Skeletal muscle tissue (tissue), 4 donors: ENCODE results near the gene LMAN2. TPM values are rescaled to one million over a fixed set of nuclear protein-coding genes. Genes with fewer than 3 reads are reported as not detected.
"Not testable (repeated sequence)": the region's sequence is repeated elsewhere in the genome, so short reads cannot be mapped to it uniquely, and the experiment has no call there.

Experiments used
- H3K27ac ChIP-seq: one replicate; pipeline ENCODE4 v1.7.0; 2013; ENCODE audit warnings: mild to moderate bottlenecking, low read depth, low read length, inconsistent platforms
- H3K27me3 ChIP-seq, 3 donors: one replicate each; pipeline ENCODE4 v1.7.0; 2013; ENCODE audit warnings: low read length in 3 of 3; ENCODE audit not compliant: control insufficient read depth in 3 of 3, insufficient read depth in 3 of 3
- H3K36me3 ChIP-seq, 3 donors: one replicate each; pipeline ENCODE4 v1.7.0; 2013; ENCODE audit warnings: low read length in 3 of 3; ENCODE audit not compliant: control insufficient read depth in 3 of 3, insufficient read depth in 3 of 3
- H3K4me1 ChIP-seq, 3 donors: one replicate each; pipeline ENCODE4 v1.7.0; 2013; ENCODE audit warnings: low read length in 3 of 3, mild to moderate bottlenecking in 3 of 3; ENCODE audit not compliant: control insufficient read depth in 3 of 3, insufficient read depth in 3 of 3
- H3K4me3 ChIP-seq, 3 donors: one replicate each; pipeline ENCODE4 v1.7.0; 2013; ENCODE audit warnings: low read length in 3 of 3
- H3K9ac ChIP-seq, 3 donors: one replicate each; pipeline ENCODE4 v1.7.0; 2013; ENCODE audit warnings: low read length in 3 of 3, mild to moderate bottlenecking in 3 of 3, moderate library complexity in 2 of 3, low read depth in 1 of 3
- H3K9me3 ChIP-seq, 3 donors: one replicate each; pipeline ENCODE4 v1.7.0; 2013; ENCODE audit warnings: low read length in 3 of 3; ENCODE audit not compliant: control insufficient read depth in 3 of 3
- total RNA-seq: library from RNA; depleted of rRNA; stranded (reverse); fragments of >200 nt; gene quantifications from one replicate; pipeline ENCODE4 v1.2.3, GENCODE V29; 2014
- donor health status: Osteomylitis.

LMAN2 gene
- total RNA-seq, 1 donor from 2014 or later = 124 TPM

DNA sequence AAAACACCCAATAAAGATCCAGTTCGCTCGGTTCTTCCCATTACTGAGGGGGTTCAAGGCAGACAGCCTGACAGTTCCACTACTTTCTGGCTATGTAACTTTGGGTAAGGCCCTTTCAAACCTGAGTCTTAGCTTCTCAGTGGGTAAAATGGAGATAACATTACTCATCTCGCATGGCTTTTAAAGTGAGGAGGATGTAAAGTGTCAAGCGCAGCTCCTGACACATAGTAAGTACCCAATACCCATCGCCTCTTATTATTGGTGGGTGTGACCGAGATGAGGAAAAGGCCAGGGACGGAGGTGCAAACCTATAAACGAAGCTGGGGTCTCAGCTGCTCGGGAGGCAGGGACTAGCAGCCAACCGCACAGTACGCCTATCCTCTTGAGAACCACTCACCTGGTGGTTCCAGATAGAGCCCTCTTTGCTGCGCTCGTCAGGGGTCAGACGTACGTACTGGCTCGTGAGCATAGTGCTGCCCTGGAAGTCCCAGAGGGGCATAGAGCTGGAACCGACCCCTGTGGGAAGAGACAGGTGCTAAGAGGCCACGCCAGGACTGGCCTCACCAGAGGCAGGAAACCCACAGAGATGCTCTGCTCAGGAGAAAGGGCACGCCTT, 584 bp downstream of the LMAN2 start:
- H3K9ac ChIP-seq = peak overlapping the region; percentile 88 to 100 (median 99)
- H3K27me3 ChIP-seq = no peaks in the 10 kb centered on the region
- peak overlapping the region; percentile 83 for H3K27ac ChIP-seq
- H3K4me1 ChIP-seq = peaks cover 21 to 34% (median 24%) of the 10 kb centered on the region in 3 donors
- peak overlapping the region; percentile 82 to 100 (median 100) for H3K4me3 ChIP-seq
- peaks cover 10 to 21% (median 16%) of the 10 kb centered on the region in 3 donors for H3K36me3 ChIP-seq
- no peaks in the 10 kb centered on the region for H3K9me3 ChIP-seq

DNA sequence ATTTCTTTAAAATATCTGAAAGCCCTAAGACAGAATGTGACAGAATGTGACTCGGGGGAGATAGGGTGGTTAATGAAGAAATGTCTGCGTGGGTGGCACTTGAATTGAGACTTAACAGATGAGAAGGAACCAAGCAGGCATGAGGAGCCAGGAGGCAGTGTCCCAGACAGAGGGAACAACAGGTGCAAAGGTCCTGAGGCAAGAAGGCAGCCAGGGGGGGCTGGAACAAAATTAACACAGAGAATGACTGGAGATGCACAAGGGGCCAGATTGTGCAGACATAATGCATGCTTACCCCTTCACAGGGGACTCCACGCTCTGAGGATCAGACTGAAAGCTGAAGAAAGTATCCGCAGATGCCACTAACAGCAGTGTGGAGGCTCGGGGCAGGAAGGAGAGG, 1.7 kb downstream of the LMAN2 start:
- H3K36me3 ChIP-seq = peaks cover 10 to 21% (median 16%) of the 10 kb centered on the region in 3 donors
- no peaks in the 10 kb centered on the region for H3K9me3 ChIP-seq
- H3K4me1 ChIP-seq = peaks cover 21 to 34% (median 24%) of the 10 kb centered on the region in 3 donors
- peak overlapping the region; percentile 41 to 100 (median 82) for H3K4me3 ChIP-seq
- peak overlapping the region in 1 of 3 donors; percentile 100 for H3K9ac ChIP-seq
- H3K27ac ChIP-seq = no peak overlapping the region
- no peaks in the 10 kb centered on the region for H3K27me3 ChIP-seq

DNA sequence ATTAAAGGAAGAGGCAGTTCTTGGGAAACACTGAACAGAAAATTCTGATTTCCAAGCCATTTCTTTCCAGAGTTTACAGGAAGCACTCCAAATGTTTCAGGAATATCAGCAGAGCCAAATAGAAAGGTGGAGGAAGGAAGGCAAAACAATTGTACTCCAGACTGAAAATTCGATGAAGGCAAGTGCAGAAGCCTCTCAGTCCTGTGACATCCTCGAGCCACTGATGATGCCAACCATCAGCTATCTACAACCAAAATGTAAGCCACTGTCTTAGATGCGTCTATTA, 2.2 kb downstream of the LMAN2 start:
- no peaks in the 10 kb centered on the region for H3K27me3 ChIP-seq
- no peak overlapping the region for H3K4me3 ChIP-seq
- H3K9ac ChIP-seq = no peak overlapping the region
- no peaks in the 10 kb centered on the region for H3K9me3 ChIP-seq
- no peak overlapping the region for H3K27ac ChIP-seq
- peaks cover 21 to 34% (median 24%) of the 10 kb centered on the region in 3 donors for H3K4me1 ChIP-seq
- peaks cover 10 to 21% (median 16%) of the 10 kb centered on the region in 3 donors for H3K36me3 ChIP-seq

DNA sequence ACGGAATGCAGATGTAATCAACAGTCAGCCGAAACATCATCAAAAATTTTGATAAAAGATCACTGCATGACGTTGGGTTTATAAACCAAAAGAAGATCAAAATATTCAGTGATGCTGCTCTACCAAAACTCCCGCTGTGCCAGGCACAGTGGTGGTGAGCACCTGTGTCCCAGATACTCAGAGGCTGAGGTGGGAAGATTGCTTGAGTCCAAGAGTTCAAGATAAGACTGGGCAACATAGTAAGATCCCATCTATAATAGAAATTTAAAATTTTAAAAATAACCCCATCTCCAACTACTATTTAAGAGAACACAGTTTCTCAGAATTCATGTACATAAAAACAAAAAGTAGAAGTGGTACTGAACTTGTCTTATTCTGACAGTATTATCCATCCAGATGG, 3.8 kb downstream of the LMAN2 start:
- H3K9me3 ChIP-seq = no peaks in the 10 kb centered on the region
- no peak overlapping the region for H3K27ac ChIP-seq
- no peak overlapping the region for H3K9ac ChIP-seq
- H3K4me3 ChIP-seq = no peak overlapping the region
- no peaks in the 10 kb centered on the region for H3K27me3 ChIP-seq
- H3K36me3 ChIP-seq = peaks cover 10 to 29% (median 21%) of the 10 kb centered on the region in 3 donors
- peaks cover 21 to 34% (median 24%) of the 10 kb centered on the region in 3 donors for H3K4me1 ChIP-seq

DNA sequence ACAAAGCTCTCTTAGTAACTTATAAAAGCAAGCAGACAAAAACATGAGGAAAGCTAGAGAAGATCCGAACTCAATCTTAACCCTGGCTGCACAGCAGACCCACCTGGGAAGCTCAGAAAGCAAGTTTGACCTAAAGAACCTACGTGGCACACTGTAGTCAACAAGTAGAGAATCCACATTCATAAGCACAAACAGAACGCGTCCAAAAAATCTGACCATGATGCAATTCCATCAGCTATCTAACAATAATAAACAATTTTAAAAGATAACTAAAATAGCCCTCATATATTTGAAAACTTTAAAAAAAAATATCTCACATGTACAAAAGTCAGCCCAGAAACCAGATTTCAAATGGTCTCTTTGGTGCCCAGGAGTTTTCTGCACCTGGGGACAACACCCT, 4.6 kb downstream of the LMAN2 start:
- no peaks in the 10 kb centered on the region for H3K27me3 ChIP-seq
- H3K9ac ChIP-seq = no peak overlapping the region
- no peaks in the 10 kb centered on the region for H3K9me3 ChIP-seq
- H3K36me3 ChIP-seq = peaks cover 10 to 29% (median 21%) of the 10 kb centered on the region in 3 donors
- H3K4me1 ChIP-seq = peaks cover 20 to 30% (median 21%) of the 10 kb centered on the region in 3 donors
- no peak overlapping the region for H3K4me3 ChIP-seq
- no peak overlapping the region for H3K27ac ChIP-seq

DNA sequence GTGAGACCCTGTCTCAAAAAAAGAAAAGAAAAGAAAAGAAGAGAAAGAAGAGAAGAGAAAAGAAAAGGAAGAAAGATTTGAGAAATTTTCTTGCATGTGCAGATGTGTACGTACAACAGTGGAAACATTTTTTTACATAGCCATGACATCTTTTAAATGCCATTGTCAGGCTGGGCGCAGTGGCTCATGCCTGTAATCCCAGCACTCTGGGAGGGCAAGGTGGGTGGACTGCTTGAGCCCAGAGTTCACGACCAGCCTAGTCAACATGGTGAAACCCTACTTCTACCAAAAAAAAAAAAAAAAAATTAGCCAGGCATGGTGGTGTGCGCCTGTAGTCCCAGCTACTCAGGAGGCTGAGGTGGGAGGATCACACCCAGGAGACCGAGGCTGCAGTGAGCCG, 6.6 kb downstream of the LMAN2 start:
- Histone ChIP-seq H3K9me3 (no peaks in the 10 kb centered on the region), H3K27me3 (no peaks in the 10 kb centered on the region), H3K36me3 (peaks cover 5 to 29% (median 25%) of the 10 kb centered on the region in 3 donors)

DNA sequence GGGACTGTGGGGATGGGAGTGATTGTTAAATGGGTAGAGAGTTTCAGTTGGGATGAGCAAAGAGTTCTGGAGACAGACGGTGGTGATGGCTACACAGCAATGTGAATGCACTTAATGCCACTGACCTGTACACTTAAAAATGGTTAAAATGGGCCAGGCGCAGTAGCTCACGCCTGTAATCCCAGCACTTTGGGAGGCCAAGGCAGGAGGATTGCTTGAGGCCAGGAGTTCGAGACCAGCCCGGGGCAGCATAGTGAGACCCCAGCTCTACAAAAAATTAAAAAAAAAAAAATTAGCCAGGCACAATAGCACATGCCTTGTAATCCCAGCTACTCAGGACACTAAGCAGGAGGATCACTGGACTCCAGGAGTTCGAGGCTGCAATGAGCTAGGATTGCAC, 7.7 kb downstream of the LMAN2 start:
- H3K27ac ChIP-seq = no peak overlapping the region
- no peak overlapping the region for H3K9ac ChIP-seq
- peaks cover 7 to 27% (median 21%) of the 10 kb centered on the region in 3 donors for H3K36me3 ChIP-seq
- no peak overlapping the region for H3K4me3 ChIP-seq
- H3K4me1 ChIP-seq = peaks cover 0 to 6% (median 0%) of the 10 kb centered on the region in 3 donors
- H3K27me3 ChIP-seq = no peaks in the 10 kb centered on the region
- no peaks in the 10 kb centered on the region for H3K9me3 ChIP-seq

More for the DNA sequence above, 6.6 kb downstream of the LMAN2 start:
- H3K4me3 ChIP-seq = no peak overlapping the region
- H3K27ac ChIP-seq = no peak overlapping the region
- H3K4me1 ChIP-seq = peaks cover 6 to 17% (median 6%) of the 10 kb centered on the region in 3 donors
- H3K9ac ChIP-seq = no peak overlapping the region

DNA sequence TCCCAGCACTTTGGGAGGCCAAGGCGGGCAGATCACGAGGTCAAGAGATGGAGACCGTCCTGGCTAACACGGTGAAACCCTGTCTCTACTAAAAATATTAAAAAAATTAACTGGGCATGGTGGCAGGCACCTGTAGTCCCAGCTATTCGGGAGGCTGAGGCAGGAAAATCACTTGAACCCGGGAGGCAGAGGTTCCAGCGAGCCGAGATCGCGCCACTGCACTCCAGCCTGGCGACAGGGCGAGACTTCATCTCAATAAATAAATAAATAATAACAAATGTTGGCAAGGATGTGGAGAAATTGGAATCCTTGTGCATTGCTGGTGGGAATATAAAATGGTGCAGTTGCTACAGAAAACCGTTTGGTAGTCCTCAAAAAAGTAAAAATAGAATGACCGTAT, 8.5 kb downstream of the LMAN2 start:
- not testable (repeated sequence) for H3K27me3 ChIP-seq, H3K4me3 ChIP-seq, H3K9me3 ChIP-seq, H3K4me1 ChIP-seq, H3K27ac ChIP-seq, H3K9ac ChIP-seq
- peaks cover 15 to 33% (median 27%) of the 10 kb centered on the region in 3 donors for H3K36me3 ChIP-seq

DNA sequence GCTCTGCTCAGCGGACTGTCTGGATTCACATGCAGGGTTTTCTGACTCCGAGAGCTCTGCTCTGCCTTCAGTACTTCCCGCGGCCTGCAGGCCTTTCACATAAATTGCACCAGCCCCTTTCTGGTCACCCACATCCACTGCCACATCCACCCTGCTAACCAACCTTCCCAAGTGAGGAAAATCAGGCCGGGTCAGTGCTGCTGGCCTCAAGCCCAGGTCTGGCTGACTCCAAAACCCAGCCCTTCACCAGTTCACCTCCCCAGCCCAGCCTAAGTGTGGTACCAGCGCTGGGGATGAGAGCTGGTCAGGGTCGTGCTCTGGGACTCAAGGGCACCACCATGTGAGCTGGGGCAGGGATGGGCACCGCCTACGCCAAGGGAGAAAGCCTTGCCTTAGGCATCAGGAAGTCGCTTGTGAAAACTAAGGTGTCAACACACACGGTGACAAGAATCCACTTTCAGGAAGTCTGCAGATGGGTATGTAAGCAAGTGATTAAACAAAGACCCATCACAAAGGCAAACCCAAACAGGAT, 12.3 kb downstream of the LMAN2 start:
- no peak overlapping the region for H3K4me3 ChIP-seq
- peak overlapping the region in 1 of 3 donors; percentile 33 for H3K9ac ChIP-seq
- H3K36me3 ChIP-seq = peaks cover 48 to 56% (median 55%) of the 10 kb centered on the region in 3 donors
- no peak overlapping the region for H3K27ac ChIP-seq
- H3K27me3 ChIP-seq = no peaks in the 10 kb centered on the region
- no peaks in the 10 kb centered on the region for H3K9me3 ChIP-seq
- H3K4me1 ChIP-seq = peaks cover 0 to 14% (median 11%) of the 10 kb centered on the region in 3 donors

DNA sequence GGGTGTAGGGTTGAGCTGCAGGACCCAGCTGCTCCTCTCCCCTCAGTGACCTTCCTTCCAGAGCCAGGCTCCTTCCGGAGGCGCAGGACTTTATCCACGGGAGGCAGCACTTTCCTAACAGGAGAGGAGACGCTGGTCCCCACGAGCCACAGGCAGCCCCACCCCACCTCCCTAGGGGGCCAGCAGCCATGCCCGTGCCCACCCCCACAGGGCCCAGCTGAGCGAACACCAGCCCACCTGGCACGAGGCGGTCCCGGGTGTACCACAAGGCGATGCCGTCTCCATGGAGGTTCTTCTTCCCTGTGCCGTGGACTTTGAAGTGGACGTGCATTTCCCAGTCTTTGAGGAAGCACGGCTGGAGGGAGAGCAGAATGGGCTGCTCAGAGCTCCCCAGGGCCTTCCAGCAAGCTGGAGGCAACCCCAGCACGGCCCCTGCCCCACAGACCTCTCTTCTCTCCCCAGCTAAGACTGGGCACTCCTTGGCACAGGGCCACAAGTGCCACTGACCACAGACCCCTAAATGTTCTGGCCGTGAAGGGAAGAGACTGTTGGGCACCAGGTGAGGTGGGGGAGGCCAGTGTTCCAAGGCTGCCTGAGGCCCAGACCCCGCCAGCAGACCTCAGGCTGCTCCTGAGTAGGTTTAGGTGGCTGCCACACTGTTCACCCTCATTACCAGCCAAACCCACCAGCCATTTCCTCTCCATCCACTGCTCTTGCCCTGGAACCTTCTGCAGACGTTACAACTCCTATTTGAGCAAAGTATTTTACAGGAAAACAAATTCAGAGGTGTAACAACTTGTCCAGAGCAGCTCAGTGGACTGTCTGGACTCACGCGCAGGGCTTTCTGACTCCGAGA, 13.0 kb downstream of the LMAN2 start:
- Histone ChIP-seq H3K27ac (no peak overlapping the region), H3K4me3 (no peak overlapping the region), H3K36me3 (peaks cover 55 to 60% (median 58%) of the 10 kb centered on the region in 3 donors), H3K27me3 (no peaks in the 10 kb centered on the region), H3K9me3 (no peaks in the 10 kb centered on the region), H3K4me1 (peaks cover 0 to 14% (median 11%) of the 10 kb centered on the region in 3 donors), H3K9ac (peak overlapping the region in 1 of 3 donors; percentile 33)
